NCI-H82 treated with DMSO at 0.1 percent for 48 hours (cell line): ENCODE measurements around the gene ALMS1.
"Not testable (repeated sequence)": the region's sequence is repeated elsewhere in the genome, so short reads cannot be mapped to it uniquely, and the experiment has no call there.

Source experiments
- DNase-seq: peaks from one replicate; lab custom pipeline; 2025; ENCODE audit not compliant: unreplicated experiment; lab: John Stamatoyannopoulos, UW

Gene ALMS1

GRCh38 chr2:73504850-73505249 is 119.2 kb downstream of the ALMS1 start:
- DNase-seq, result not testable (repeated sequence)

- not testable (repeated sequence) for DNase-seq
Observed at GRCh38 chr2:73510470-73510869, 124.8 kb downstream of the ALMS1 start.

DNA sequence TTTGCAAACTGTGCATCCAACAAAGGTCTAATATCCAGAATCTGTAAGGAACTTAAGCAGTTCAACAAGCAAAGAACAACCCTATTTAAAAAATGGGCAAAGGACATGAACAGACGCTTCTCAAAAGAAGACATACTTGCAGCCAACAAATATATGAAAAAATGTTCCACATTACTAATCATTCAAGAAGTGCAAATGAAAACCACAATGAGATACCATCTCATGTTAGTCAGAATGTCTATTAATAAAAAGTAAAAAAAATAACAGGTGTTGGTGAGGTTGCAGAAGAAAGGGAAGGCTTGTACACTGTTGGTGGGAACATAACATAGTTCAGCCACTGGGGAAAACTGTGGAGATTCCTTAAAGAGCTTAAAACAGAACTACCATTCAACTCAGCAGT is 130.4 kb downstream of the ALMS1 start:
- no peak for DNase-seq

DNA sequence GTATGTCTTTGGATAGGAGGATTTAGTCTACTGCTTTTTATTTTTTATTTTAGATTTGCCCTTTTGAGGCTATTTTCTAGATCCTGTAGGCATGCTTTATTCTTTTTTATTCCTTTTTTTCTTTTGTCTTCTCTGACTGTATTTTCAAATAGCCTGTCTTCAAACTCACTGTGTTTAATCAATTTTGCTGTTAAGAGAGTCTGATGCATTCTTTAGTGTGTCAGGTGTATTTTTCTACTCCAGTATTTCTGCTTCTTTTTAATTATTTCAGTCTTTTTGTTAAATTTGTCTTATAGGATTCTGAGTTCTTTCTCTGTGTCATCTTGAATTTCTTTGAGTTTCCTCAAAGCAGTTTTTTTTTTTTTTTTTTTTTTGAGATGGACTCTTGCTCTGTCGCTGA is 143.1 kb downstream of the ALMS1 start:
- no peak for DNase-seq

DNA sequence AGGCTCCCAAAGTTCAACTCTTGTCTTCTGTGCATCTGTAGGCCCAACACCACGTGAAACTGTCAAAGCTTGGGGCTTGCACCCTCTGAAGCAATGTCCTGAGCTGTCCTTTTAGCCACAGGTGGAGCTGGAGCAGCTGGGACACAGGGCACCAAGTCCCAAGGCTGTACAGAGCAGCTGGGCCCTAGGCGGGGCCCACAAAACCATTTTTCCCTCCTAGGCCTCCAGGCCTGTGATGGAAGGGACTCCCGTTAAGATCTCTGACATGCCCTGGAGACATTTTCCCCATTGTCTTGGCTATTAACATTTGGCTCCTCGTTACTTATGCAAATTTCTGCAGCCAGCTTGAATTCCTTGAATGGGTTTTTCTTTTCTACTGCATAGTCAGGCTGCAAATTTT is 145.1 kb downstream of the ALMS1 start:
- not testable (repeated sequence) for DNase-seq

DNA sequence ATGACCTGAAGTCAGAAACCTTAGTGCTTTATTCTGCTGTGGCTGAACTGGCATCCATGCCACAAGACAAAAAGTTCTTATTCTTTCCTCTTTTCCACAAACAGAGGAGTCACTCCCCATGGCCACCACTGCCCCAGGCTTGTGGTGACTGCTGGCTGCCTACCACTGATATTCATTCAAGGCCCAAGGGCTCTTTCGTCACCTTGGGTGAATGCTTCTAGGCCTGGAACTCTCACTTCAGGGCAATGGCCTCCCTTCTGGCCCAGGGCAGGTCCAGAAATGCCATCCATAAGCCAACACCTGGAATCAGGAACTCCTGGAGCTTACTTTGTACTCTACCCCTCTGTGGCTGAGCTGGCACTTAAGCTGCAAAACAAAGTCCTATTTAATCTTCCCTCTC is 146.7 kb downstream of the ALMS1 start:
- DNase-seq, result no peak

- DNase-seq, result no peak
Observed at GRCh38 chr2:73536133-73536840, 150.7 kb downstream of the ALMS1 start.

DNA sequence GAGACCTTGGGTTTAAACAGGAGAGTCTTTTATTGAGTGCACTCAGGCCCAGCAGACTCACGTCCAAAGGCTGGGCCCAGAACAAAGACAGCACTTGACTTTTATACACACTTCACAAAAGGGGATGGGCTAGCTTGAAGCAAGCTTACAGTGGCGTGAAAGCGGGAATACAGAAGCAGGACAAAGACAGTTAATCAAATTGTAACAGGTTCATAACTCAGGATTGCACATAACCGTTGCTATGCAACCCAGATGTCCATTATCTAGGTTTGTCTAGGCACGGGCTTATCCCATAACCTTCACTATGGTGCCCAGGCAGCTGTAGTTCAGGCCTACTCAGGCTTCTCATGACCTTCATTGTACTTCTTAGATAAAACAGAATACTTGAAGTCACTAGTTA is 175.2 kb downstream of the ALMS1 start:
- DNase-seq, result peak; percentile 45

GRCh38 chr2:73561422-73561821 is 175.8 kb downstream of the ALMS1 start:
- no peak for DNase-seq

DNA sequence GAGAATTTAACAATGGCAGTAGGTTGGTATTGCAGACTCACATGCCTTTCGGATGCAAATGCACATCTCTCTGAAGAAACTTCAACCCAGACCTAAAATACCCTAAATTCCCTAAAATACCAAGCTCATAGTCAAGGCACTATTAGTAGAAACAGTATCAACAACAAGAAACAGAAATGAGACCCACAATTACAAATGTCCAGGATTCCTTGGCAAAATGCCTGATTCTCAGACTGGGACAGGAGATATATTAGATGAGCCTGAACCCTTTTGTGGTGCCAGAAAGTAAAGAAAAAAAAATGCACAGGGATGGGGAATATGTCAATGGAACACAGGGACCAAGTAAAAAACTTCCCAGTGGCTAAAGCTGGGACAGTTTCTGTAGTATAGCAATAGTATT is 179.3 kb downstream of the ALMS1 start:
- no peak for DNase-seq

GRCh38 chr2:73566288-73566878 is 180.7 kb downstream of the ALMS1 start:
- no peak for DNase-seq

DNA sequence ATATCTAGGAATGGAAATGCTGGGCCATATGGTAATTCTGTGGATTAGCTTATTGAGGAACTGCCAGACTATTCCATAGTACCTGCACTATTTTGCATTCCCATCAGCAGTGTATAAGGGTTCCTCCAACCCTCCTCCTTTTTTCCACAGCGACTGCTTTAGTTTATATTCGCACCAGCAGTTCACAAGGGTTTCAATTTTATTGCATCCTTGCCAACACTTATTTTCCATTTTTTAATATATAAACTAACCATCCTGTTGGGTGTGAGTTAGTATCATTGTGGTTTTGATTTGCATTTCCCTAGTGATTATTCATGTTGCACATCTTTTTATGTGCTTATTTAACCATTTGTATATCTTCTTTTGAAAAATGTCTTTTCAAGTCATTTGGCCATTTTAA is 189.6 kb downstream of the ALMS1 start:
- DNase-seq, result no peak

- no peak for DNase-seq
Observed at GRCh38 chr2:73582364-73582763, 196.7 kb downstream of the ALMS1 start.

DNA sequence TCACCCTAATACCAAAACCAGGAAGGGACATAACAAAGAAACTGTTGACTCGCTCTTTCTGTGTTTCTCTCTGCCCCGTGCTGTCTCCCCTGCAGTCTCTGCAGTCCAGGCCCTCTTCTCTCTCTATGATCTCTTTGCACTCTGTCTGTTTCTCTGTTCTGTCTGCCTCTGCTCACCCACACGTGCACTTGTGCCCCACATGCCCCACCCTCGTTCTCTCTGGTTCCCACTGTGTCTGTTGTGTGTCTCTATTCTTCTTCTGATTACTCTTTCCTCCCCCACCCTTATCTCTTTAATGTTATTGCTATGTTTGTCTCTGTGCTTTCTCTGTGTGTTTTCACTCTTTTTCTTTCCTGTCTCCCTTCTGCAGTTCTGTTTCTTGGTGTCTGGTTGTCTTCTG is 202.5 kb downstream of the ALMS1 start:
- DNase-seq, result no peak

DNA sequence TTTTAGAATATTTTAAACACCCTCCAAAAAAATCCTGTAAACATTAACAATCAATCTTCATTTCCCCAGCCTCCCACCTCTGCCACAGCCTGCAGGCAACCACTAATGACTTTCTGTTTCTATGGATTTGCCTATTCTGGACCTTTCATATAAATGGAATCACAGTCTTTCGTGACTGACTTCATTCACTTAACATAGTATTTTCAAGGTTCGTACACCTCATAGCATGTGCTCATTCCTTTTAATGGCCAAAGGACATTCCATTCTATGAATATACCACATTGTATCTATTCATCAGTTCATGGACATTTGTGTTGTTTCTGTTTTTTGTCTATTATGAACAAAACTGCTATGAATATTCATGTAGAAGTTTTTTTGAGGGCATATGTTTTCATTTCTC is 208.0 kb downstream of the ALMS1 start:
- DNase-seq, result no peak

GRCh38 chr2:73594251-73594650 is 208.6 kb downstream of the ALMS1 start:
- no peak for DNase-seq

- DNase-seq, result no peak
Observed at GRCh38 chr2:73601780-73602179, 216.1 kb downstream of the ALMS1 start.

DNA sequence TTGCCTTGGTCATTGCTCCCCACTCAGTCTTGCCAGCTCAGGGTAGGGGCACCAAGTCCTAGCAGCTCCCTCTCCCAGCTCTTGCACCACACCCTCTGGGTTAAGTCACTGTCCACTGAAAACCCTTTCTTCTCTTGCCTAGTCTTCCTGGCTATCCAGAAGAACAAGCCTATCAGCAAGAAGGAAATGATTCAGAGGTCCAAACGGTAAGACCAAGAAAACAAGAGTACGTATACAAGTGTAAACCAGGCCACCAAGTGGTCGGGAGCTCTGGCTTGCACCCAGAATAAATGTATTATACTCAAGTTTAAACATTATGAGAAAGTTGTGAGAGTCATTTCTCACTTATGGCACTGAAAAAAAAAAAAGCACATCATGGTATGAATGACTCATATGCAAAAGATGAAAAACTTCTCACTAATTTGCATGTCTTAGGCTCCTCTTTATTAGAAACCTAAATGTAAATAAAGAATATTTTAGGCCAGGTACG is 217.5 kb downstream of the ALMS1 start:
- not testable (repeated sequence) for DNase-seq

DNA sequence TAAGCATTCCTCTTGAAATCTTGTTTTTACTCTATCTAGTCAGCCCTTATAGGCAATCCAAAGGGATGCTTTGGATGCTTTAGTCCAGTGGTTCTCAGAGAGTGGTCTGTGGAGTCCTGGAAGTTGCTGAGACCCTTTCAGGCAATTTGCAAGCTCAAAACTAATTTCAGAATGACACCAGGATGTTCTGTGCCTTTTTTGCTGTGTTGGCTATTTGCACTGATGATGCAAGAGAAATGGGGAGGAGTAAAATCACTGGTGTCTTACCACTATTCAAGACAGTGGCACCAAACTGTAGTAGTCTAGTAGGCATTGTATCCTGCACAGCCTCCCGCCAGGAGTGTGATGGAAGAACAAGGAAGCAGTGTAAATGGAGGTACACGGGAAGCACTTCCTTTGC is 219.0 kb downstream of the ALMS1 start:
- DNase-seq, result not testable (repeated sequence)

DNA sequence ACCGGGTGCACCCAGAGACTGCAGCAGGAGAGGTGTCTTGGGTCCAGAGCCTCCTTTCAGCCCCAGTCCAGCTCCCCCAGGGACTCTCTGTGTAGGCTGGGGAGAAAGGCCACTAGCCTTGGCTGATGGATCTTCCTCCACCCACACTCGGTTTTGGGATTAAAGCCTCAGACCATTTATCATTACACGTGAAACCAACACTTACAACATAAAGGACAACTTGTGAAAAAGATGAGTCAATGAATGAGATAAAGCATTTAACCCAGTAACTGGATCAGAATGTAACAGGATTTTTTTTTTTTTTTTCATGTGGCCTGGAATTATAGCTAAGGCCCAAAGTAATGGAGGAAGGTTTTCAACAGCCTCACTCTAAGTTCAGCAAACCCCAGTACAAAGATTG is 224.5 kb downstream of the ALMS1 start:
- DNase-seq, result no peak

GRCh38 chr2:73611193-73611592 is 225.6 kb downstream of the ALMS1 start:
- no peak for DNase-seq

GRCh38 chr2:73611867-73612266 is 226.2 kb downstream of the ALMS1 start:
- DNase-seq, result no peak

DNA sequence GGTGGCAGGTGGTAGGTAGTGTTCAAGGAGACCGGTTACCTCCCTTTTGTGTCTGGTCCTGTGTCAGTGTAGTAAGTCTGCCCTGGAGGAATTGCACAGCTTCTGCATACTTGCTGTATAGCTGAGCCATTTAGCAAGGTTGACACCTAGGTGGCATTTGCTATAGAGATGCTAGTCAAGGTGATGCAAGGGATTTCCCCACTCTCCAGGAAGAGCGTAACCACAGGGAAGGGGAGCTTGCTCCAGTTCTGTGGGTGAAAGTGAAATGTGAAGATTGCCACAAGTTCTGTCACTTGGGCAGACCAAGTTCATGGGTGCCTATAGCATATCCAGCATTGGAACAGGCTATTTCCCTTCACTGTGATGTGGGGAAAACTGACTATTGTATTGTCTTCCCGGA is 228.5 kb downstream of the ALMS1 start:
- no peak for DNase-seq
